Hepatocyte (in vitro differentiated cells): ENCODE results near the gene KRI1. TPM values are rescaled to one million over a fixed set of nuclear protein-coding genes. Genes with fewer than 3 reads are reported as not detected.

ENCODE experiments used
- DNase-seq: peaks from one replicate; pipeline ENCODE4 v3.0.0-alpha.2; 2016; ENCODE audit warnings: low spot score
- H2AFZ ChIP-seq: fragments of 200-600 bp; sonication (generic); 2 replicates; pipeline ENCODE4 v1.6.0; 2016; ENCODE audit warnings: antibody characterized with exemption, mild to moderate bottlenecking
- H3K27ac ChIP-seq: fragments of 200-600 bp; sonication (generic); 2 replicates; pipeline ENCODE4 v1.5.1; 2016; ENCODE audit warnings: mild to moderate bottlenecking
- H3K27me3 ChIP-seq: fragments of 200-600 bp; sonication (generic); 2 replicates; pipeline ENCODE4 v1.6.1; 2016
- H3K36me3 ChIP-seq: fragments of 200-600 bp; sonication (generic); replicated peaks from 2 replicates; pipeline ENCODE4 v1.5.1; 2016; ENCODE audit warnings: low read depth; ENCODE audit not compliant: insufficient read depth
- H3K4me1 ChIP-seq: fragments of 200-600 bp; sonication (generic); 2 replicates; pipeline ENCODE4 v1.5.1; 2016; ENCODE audit warnings: mild to moderate bottlenecking, moderate library complexity; ENCODE audit not compliant: insufficient read depth
- H3K4me2 ChIP-seq: fragments of 200-600 bp; sonication (generic); 2 replicates; pipeline ENCODE4 v1.6.0; 2016
- H3K4me3 ChIP-seq: fragments of 200-600 bp; sonication (generic); 2 replicates; pipeline ENCODE4 v1.5.1; 2016; ENCODE audit warnings: mild to moderate bottlenecking
- H3K79me2 ChIP-seq: fragments of 200-600 bp; sonication (generic); 2 replicates; pipeline ENCODE4 v1.6.0; 2017; ENCODE audit warnings: mild to moderate bottlenecking
- H3K9me2 ChIP-seq: fragments of 200-600 bp; sonication (generic); replicated peaks from 2 replicates; pipeline ENCODE4 v1.6.0; 2017; ENCODE audit warnings: mild to moderate bottlenecking; ENCODE audit not compliant: insufficient read depth
- H3K9me3 ChIP-seq: fragments of 200-600 bp; sonication (generic); 2 replicates; pipeline ENCODE4 v1.5.1; 2016; ENCODE audit warnings: low read depth, mild to moderate bottlenecking
- H4K20me1 ChIP-seq: fragments of 200-600 bp; sonication (generic); 2 replicates; pipeline ENCODE4 v1.6.0; 2016; ENCODE audit warnings: mild to moderate bottlenecking; ENCODE audit not compliant: insufficient read depth, poor library complexity, severe bottlenecking
- CTCF ChIP-seq: fragments of 200-600 bp; sonication (generic); IDR thresholded peaks from 2 replicates; pipeline ENCODE4 v1.5.1; 2016; ENCODE audit warnings: antibody characterized with exemption, mild to moderate bottlenecking; ENCODE audit not compliant: poor library complexity
- EZH2phosphoT487 ChIP-seq: fragments of 200-600 bp; sonication (generic); IDR thresholded peaks from one replicate; pipeline ENCODE4 v1.6.1; 2018; ENCODE audit warnings: antibody characterized with exemption, mild to moderate bottlenecking, low read depth, moderate library complexity; ENCODE audit not compliant: unreplicated experiment, severe bottlenecking
- WGBS: methylation state at CpG from one replicate; pipeline ENCODE4 v1.1.6; 2016; ENCODE audit warnings: low lambda C conversion rate; ENCODE audit errors: missing lambda C conversion rate; 5-methylcytosine and 5-hydroxymethylcytosine counted together
- microRNA counts: library from miRNA; unstranded; fragments of <30 nt; microRNA quantifications from one replicate; lab custom pipeline; 2017
- microRNA-seq: library from miRNA; unstranded; fragments of <30 nt; microRNA quantifications from one replicate; pipeline ENCODE4, GENCODE V29; 2017
- polyA plus RNA-seq: library from polyadenylated mRNA; unstranded; fragments of >200 nt; fragmentation: Nextera tagmentation; extraction: Ambion mirVana; gene quantifications from 2 replicates; pipeline ENCODE4 v1.2.1, GENCODE V29; 2016
- small RNA-seq: library from RNA; depleted of rRNA; stranded (forward); fragments of <200 nt; gene quantifications from one replicate; pipeline ENCODE3, GENCODE V24; 2014
- total RNA-seq: library from RNA; depleted of rRNA; stranded (reverse); fragments of >200 nt; gene quantifications from 2 replicates; pipeline ENCODE4 v1.2.3, GENCODE V29; 2014

The KRI1 gene
- total and polyA plus RNA-seq, 2 experiments from 2014 or later: 7.8 to 18.3 TPM

GRCh38 chr19:10505583-10506229 lies 60.1 kb downstream of the KRI1 start:
- H2AFZ ChIP-seq: no peak overlapping the region
- H3K4me3 ChIP-seq: no peak overlapping the region
- peak; percentile 64 for TF ChIP-seq CTCF
- no peak for TF ChIP-seq EZH2phosphoT487
- no peaks in the 10 kb centered on the region for H3K9me3 ChIP-seq
- DNase-seq: peak; percentile 77
- H3K79me2 ChIP-seq: peaks cover 17% of the 10 kb centered on the region
- no peaks in the 10 kb centered on the region for H3K36me3 ChIP-seq
- H3K4me1 ChIP-seq: peaks cover 10% of the 10 kb centered on the region
- no peaks in the 10 kb centered on the region for H3K9me2 ChIP-seq
- 32% methylated on average over 17 of the region's 17 CpGs for WGBS
- H3K27ac ChIP-seq: no peak overlapping the region
- peaks cover 3% of the 10 kb centered on the region for H3K27me3 ChIP-seq
- no peak overlapping the region for H3K4me2 ChIP-seq
- H4K20me1 ChIP-seq: no peaks in the 10 kb centered on the region

MicroRNA genes within 50 kb of the gene (microRNA counts, 767-probe panel; counts per million panel counts)
- not detected for microRNA hsa-miR-1238 (lab: Ali Mortazavi, UCI)

Small RNA genes within 50 kb of the gene (microRNA-seq; reads per million reads assigned to microRNA genes)
- gene MIR1238: not detected

Small RNA genes within 50 kb of the gene (small RNA-seq; reads per million reads assigned to genes)
- not detected for gene MIR1238
- not detected for gene RNU7-140P

Other genes with a start within 250 kb of the KRI1 start
- 16.9 and 24.9 TPM in 2 replicates for gene FDX2, start 250.0 kb downstream of the KRI1 start, total RNA-seq
- gene FDX2, start 250.0 kb downstream of the KRI1 start, polyA plus RNA-seq: 45.1 and 49.3 TPM in 2 replicates
- 11.7 and 16.4 TPM in 2 replicates for gene RAVER1, start 232.5 kb downstream of the KRI1 start, total RNA-seq
- 35.5 and 42.0 TPM in 2 replicates for gene RAVER1, start 232.5 kb downstream of the KRI1 start, polyA plus RNA-seq
- gene ICAM3, start 226.4 kb downstream of the KRI1 start, total RNA-seq: 5.2 and 5.3 TPM in 2 replicates
- 11.7 and 16.8 TPM in 2 replicates for gene ICAM3, start 226.4 kb downstream of the KRI1 start, polyA plus RNA-seq
- gene TYK2, start 185.4 kb downstream of the KRI1 start, total RNA-seq: 52.4 and 63.6 TPM in 2 replicates
- 94.3 and 108 TPM in 2 replicates for gene TYK2, start 185.4 kb downstream of the KRI1 start, polyA plus RNA-seq
- 124 and 144 TPM in 2 replicates for gene CDC37, start 162.5 kb downstream of the KRI1 start, total RNA-seq
- gene CDC37, start 162.5 kb downstream of the KRI1 start, polyA plus RNA-seq: 196 and 224 TPM in 2 replicates
- 1.3 and 2.8 TPM in 2 replicates for gene PDE4A, start 145.5 kb downstream of the KRI1 start, total RNA-seq
- gene PDE4A, start 145.5 kb downstream of the KRI1 start, polyA plus RNA-seq: 4.3 and 5.8 TPM in 2 replicates
- 47.2 and 48.2 TPM in 2 replicates for gene KEAP1, start 62.7 kb downstream of the KRI1 start, total RNA-seq
- gene KEAP1, start 62.7 kb downstream of the KRI1 start, polyA plus RNA-seq: 44.7 and 66.8 TPM in 2 replicates
- gene S1PR5, start 48.6 kb downstream of the KRI1 start, total RNA-seq: 0.17 and 0.56 TPM in 2 replicates
- 0.38 and 0.75 TPM in 2 replicates for gene S1PR5, start 48.6 kb downstream of the KRI1 start, polyA plus RNA-seq
- 13.1 and 24.1 TPM in 2 replicates for gene ATG4D, start 22.1 kb downstream of the KRI1 start, total RNA-seq
- 34.5 and 40.0 TPM in 2 replicates for gene ATG4D, start 22.1 kb downstream of the KRI1 start, polyA plus RNA-seq
- 5.0 and 6.4 TPM in 2 replicates for gene CDKN2D, start 3.0 kb upstream of the KRI1 start, total RNA-seq
- gene CDKN2D, start 3.0 kb upstream of the KRI1 start, polyA plus RNA-seq: 13.9 and 15.0 TPM in 2 replicates
- gene AP1M2, start 21.3 kb upstream of the KRI1 start, total RNA-seq: 63.7 and 66.5 TPM in 2 replicates
- gene AP1M2, start 21.3 kb upstream of the KRI1 start, polyA plus RNA-seq: 67.4 and 69.4 TPM in 2 replicates
- gene SLC44A2, start 59.5 kb upstream of the KRI1 start, total RNA-seq: 37.2 and 44.4 TPM in 2 replicates
- 91.3 and 100 TPM in 2 replicates for gene SLC44A2, start 59.5 kb upstream of the KRI1 start, polyA plus RNA-seq
- 112 and 149 TPM in 2 replicates for gene ILF3, start 88.3 kb upstream of the KRI1 start, total RNA-seq
- 120 and 129 TPM in 2 replicates for gene ILF3, start 88.3 kb upstream of the KRI1 start, polyA plus RNA-seq
- 19.5 and 21.7 TPM in 2 replicates for gene QTRT1, start 135.4 kb upstream of the KRI1 start, total RNA-seq
- gene QTRT1, start 135.4 kb upstream of the KRI1 start, polyA plus RNA-seq: 52.8 and 67.7 TPM in 2 replicates
- gene DNM2, start 152.1 kb upstream of the KRI1 start, total RNA-seq: 87.9 and 93.9 TPM in 2 replicates
- 130 and 132 TPM in 2 replicates for gene DNM2, start 152.1 kb upstream of the KRI1 start, polyA plus RNA-seq